NCI-H2196 (cell line): ENCODE measurements around the gene LRP4.

Source experiments
- DNase-seq: peaks from one replicate; lab custom pipeline; 2025; ENCODE audit not compliant: unreplicated experiment; lab: John Stamatoyannopoulos, UW

Gene LRP4

GRCh38 chr11:46855863-46856262 is 62.5 kb downstream of the LRP4 start:
- no peak for DNase-seq

GRCh38 chr11:46855167-46855566 is 63.2 kb downstream of the LRP4 start:
- DNase-seq, result no peak

- no peak for DNase-seq
These were observed 67.4 kb downstream of the LRP4 start for GRCh38 chr11:46850829-46851380.

- DNase-seq, result no peak
These were observed 68.7 kb downstream of the LRP4 start for GRCh38 chr11:46849631-46850030.

GRCh38 chr11:46846510-46846830 is 71.9 kb downstream of the LRP4 start:
- no peak for DNase-seq

- DNase-seq, result peak; percentile 90
These were observed 72.4 kb downstream of the LRP4 start, which contains the start of gene CKAP5 for GRCh38 chr11:46845740-46846509. Gene CKAP5 (minus strand): TSS chr11:46846280. CDS start chr11:46821231, 25,049 bp downstream.

GRCh38 chr11:46845440-46845739 is 73.0 kb downstream of the LRP4 start:
- no peak for DNase-seq

- no peak for DNase-seq
These were observed 78.2 kb downstream of the LRP4 start for GRCh38 chr11:46840116-46840515.

- no peak for DNase-seq
These were observed 79.8 kb downstream of the LRP4 start for GRCh38 chr11:46838501-46838900.

- DNase-seq, result no peak
These were observed 80.5 kb downstream of the LRP4 start for GRCh38 chr11:46837860-46838259.

- DNase-seq, result no peak
These were observed 81.5 kb downstream of the LRP4 start for GRCh38 chr11:46836870-46837269.

GRCh38 chr11:46836431-46836830 is 81.9 kb downstream of the LRP4 start:
- DNase-seq, result no peak

GRCh38 chr11:46835897-46836296 is 82.5 kb downstream of the LRP4 start:
- no peak for DNase-seq

- DNase-seq, result no peak
These were observed 83.5 kb downstream of the LRP4 start for GRCh38 chr11:46834821-46835220.

GRCh38 chr11:46832511-46833214 is 85.7 kb downstream of the LRP4 start:
- DNase-seq, result no peak

- DNase-seq, result no peak
These were observed 90.4 kb downstream of the LRP4 start for GRCh38 chr11:46827995-46828394.

- peak; percentile 83 for DNase-seq
These were observed 91.9 kb downstream of the LRP4 start for GRCh38 chr11:46826310-46827044.

- peak; percentile 7 for DNase-seq
These were observed 109.4 kb downstream of the LRP4 start for GRCh38 chr11:46808799-46809431.
